GM18907 (cell line): ENCODE results near the gene NCAN.

Source experiments
- ATAC-seq: cut with Tn5 transposase; IDR thresholded peaks from one replicate; pipeline ENCODE4 v1.9.1; 2021; ENCODE audit warnings: mild to moderate bottlenecking, moderate library complexity; ENCODE audit not compliant: unreplicated experiment

NCAN gene

DNA sequence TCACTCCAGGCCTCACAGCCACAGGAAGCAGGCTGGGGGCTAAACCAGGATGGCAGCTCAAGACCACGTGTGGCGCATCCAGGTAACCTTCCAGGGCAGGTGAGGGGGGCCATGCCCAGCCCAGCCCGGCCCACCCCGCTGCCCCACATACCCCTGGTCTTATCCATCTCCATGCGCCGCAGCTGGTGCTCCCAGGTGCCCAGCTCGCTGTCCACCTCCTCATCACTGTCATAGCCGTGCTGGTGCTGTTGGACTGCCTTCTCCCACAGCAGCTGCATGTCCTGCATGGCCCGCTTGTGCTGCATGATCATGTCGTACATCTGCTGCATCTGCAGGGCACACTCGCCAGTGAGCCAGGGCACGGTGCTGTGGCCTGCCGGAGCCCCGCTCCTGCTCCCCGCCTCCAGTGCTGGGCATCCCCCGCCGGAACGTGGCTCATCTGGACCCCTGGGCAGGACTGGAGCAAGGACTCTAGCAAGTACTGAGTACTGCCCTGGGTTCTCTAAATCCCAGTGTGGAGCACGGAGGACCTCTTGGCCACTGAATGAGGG is 67.4 kb downstream of the NCAN start:
- no peak for ATAC-seq

DNA sequence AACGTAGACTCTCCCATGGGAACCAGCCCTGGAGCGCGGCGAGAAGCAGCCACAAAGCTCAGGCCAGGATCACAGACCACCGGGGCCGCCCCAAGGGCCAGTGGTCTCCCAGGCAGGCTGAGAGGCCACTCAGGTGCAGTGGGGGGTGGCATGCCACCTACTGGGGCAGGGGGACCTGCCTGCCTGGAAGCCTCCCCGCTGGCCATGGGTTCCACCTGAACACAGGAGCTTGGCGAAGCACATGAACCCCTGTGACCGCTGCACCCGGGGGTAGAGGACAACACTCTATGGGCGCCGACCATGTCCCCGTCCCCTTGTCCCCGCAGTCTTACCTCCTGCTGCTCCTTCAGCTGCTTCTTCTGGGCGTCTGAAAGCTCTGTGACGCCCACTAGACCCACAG is 68.1 kb downstream of the NCAN start:
- no peak for ATAC-seq

DNA sequence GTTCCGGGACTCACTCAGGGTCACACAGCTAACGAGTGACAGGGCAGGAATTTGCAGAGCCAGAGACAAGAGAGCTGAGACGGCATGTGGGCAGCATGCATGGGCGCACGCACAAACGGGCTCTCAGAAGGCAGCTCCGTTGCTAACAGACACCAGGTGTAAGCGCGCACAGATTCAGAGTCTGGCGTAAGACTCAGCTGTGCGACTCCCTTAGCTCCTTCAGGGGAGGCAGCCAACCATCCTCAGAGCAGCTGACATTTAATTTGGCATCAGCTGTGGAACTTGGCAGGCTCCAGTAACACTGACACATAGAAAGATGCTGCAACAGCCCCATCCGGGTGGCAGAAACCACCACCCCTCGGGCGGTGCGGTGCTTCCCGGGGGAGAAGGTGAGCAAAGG is 68.8 kb downstream of the NCAN start:
- no peak for ATAC-seq

GRCh38 chr19:19285686-19286085 is 73.9 kb downstream of the NCAN start:
- no peak for ATAC-seq

GRCh38 chr19:19292607-19293006 is 80.8 kb downstream of the NCAN start:
- no peak for ATAC-seq

- no peak for ATAC-seq
Measured at GRCh38 chr19:19294914-19295313, 83.2 kb downstream of the NCAN start.

DNA sequence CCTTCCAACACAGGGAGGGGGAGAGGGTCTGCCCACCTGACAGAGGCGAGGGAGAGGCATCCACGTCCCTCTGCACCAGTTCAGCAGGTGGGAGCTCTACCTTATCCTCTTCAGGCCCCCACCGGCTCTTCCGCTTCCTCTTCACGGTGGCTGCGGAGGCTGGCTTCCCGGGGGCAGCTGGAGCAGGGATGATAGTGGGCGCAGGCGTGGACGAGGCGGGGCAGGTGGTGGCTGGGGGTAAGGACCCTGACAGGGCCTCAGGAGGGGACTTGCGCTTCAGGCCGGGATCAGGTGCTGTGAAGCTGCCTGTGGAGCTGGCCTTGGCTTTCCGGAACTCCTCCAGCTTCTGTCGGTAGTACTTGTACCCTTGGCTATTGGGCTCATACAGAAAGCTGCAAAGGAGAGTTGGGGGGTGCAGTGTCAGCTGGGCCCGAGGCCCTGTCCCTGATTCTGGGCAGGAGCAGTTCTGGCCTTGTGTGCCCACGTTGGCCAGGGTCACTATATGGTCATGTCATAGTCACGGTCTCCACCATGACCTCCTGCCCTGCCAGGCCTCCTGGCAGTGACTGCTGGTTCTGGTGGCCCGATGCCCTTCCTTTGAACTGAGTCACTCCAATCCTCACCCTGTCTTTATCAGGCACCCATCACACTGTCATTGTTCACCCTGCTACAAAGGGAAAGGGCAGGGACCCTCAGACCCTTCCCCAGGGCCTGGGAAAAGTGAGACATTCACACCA is 85.4 kb downstream of the NCAN start:
- ATAC-seq = no peak

DNA sequence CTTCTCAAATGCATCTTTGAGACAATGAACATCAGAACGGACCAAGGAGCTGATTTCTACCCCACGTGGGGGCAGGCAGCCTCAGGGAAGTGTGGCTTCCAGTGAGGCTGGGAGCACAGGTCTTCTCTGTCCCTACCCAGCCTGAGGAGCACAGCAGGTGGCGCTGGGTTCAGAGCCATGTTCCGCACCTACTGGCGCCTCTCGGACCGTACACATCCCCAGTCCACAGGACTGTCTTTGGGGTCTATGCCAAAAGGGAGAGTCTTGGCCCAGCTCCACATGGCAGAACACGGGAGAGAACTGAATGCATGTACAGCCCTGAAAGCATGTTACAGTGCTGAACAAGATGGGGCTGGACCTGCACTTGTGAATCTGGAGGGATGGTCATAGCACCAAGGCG is 86.0 kb downstream of the NCAN start:
- ATAC-seq = no peak

- ATAC-seq = no peak
Measured at GRCh38 chr19:19300613-19301012, 88.9 kb downstream of the NCAN start.
